NK-92 (cell line): ENCODE results near the gene SCFD2.
"Not testable (repeated sequence)": the region's sequence is repeated elsewhere in the genome, so short reads cannot be mapped to it uniquely, and the experiment has no call there.

Experiments used
- DNase-seq: peaks from one replicate; lab custom pipeline; 2025; ENCODE audit not compliant: unreplicated experiment; lab: John Stamatoyannopoulos, UW

The SCFD2 gene

GRCh38 chr4:53147711-53148110 is 218.2 kb downstream of the SCFD2 start:
- no peak for DNase-seq

GRCh38 chr4:53147197-53147596 is 218.7 kb downstream of the SCFD2 start:
- no peak for DNase-seq

GRCh38 chr4:53141308-53141707 is 224.6 kb downstream of the SCFD2 start:
- DNase-seq, result no peak

GRCh38 chr4:53139256-53139655 is 226.6 kb downstream of the SCFD2 start:
- DNase-seq, result not testable (repeated sequence)

- no peak for DNase-seq
Measured at GRCh38 chr4:53137468-53137867, 228.4 kb downstream of the SCFD2 start.

GRCh38 chr4:53136954-53137353 is 228.9 kb downstream of the SCFD2 start:
- no peak for DNase-seq

- DNase-seq, result no peak
Measured at GRCh38 chr4:53132132-53132891, 233.5 kb downstream of the SCFD2 start.

- DNase-seq, result no peak
Measured at GRCh38 chr4:53131562-53131925, 234.3 kb downstream of the SCFD2 start.

GRCh38 chr4:53130896-53131561 is 234.8 kb downstream of the SCFD2 start:
- no peak for DNase-seq

- no peak for DNase-seq
Measured at GRCh38 chr4:53128706-53129357, 237.0 kb downstream of the SCFD2 start.

- no peak for DNase-seq
Measured at GRCh38 chr4:53128231-53128630, 237.6 kb downstream of the SCFD2 start.

GRCh38 chr4:53127365-53127764 is 238.5 kb downstream of the SCFD2 start:
- DNase-seq, result no peak

GRCh38 chr4:53126099-53126498 is 239.8 kb downstream of the SCFD2 start:
- no peak for DNase-seq

- no peak for DNase-seq
Measured at GRCh38 chr4:53123819-53124218, 242.0 kb downstream of the SCFD2 start.

- DNase-seq, result no peak
Measured at GRCh38 chr4:53123171-53123570, 242.7 kb downstream of the SCFD2 start.

- DNase-seq, result no peak
Measured at GRCh38 chr4:53122280-53123116, 243.4 kb downstream of the SCFD2 start.

- no peak for DNase-seq
Measured at GRCh38 chr4:53121264-53121865, 244.5 kb downstream of the SCFD2 start.

- DNase-seq, result no peak
Measured at GRCh38 chr4:53120778-53121177, 245.1 kb downstream of the SCFD2 start.

- DNase-seq, result no peak
Measured at GRCh38 chr4:53119680-53120079, 246.2 kb downstream of the SCFD2 start.

GRCh38 chr4:53118676-53119075 is 247.2 kb downstream of the SCFD2 start:
- DNase-seq, result no peak

GRCh38 chr4:53116954-53117353 is 248.9 kb downstream of the SCFD2 start:
- no peak for DNase-seq
